Activated naive CD4-positive, alpha-beta T cell treated with anti-CD3 and anti-CD28 coated beads, Interleukin-2, amount 10 ng/mL, durations not matched to agents 5 hours and 36 hours (primary cell): Measurements from ENCODE around the gene SETD6. TPM values are rescaled to one million over a fixed set of nuclear protein-coding genes. Genes with fewer than 3 reads are reported as not detected.

Source experiments
- total RNA-seq, 2 experiments: library from RNA; stranded (reverse); gene quantifications; one replicate each; pipeline ENCODE4 v1.2.3, GENCODE V29; 2021

Gene SETD6, protein sequence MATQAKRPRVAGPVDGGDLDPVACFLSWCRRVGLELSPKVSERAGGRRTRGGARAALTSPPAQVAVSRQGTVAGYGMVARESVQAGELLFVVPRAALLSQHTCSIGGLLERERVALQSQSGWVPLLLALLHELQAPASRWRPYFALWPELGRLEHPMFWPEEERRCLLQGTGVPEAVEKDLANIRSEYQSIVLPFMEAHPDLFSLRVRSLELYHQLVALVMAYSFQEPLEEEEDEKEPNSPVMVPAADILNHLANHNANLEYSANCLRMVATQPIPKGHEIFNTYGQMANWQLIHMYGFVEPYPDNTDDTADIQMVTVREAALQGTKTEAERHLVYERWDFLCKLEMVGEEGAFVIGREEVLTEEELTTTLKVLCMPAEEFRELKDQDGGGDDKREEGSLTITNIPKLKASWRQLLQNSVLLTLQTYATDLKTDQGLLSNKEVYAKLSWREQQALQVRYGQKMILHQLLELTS
- total RNA-seq, result 10 to 100 TPM; 16.4 to 17.7 TPM

DNA sequence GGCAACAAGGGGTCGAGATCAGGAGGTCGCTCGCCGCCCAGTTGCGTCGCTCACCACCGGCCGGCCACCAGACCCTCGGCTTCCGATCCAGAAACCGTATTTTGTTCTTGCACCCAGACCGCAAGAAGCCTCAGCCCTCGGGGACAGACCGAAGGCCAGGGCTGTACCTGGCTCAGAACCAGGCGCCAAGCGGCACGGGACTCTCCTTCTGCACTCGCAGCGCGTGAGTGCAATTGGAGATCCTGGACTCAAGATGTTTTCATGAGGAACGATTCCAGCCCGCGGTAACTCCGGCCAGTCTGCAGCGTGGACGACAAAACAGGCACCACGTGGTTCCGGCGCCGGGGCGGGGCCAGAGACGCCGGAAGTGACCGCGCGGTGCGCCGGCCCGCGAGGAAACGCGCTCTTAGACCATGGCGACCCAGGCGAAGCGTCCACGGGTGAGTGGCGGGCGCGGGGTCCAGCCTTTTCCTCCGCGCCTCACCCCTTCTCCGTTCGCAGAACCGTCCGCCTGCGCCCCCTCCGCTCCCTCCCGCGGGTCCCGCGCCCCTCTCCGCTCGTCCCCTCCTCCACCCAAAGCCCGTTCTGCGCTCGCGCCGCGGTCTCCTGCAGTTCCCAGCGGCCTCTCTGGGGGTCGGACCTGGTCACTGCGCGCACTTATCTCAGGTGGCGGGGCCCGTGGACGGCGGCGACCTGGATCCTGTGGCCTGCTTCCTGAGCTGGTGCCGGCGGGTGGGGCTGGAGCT lies at the start of gene SETD6:
TSS of gene SETD6 (plus strand) at position 393 of the 746 bp plus-strand sequence. CDS start at position 414, 21 bp downstream.

DNA sequence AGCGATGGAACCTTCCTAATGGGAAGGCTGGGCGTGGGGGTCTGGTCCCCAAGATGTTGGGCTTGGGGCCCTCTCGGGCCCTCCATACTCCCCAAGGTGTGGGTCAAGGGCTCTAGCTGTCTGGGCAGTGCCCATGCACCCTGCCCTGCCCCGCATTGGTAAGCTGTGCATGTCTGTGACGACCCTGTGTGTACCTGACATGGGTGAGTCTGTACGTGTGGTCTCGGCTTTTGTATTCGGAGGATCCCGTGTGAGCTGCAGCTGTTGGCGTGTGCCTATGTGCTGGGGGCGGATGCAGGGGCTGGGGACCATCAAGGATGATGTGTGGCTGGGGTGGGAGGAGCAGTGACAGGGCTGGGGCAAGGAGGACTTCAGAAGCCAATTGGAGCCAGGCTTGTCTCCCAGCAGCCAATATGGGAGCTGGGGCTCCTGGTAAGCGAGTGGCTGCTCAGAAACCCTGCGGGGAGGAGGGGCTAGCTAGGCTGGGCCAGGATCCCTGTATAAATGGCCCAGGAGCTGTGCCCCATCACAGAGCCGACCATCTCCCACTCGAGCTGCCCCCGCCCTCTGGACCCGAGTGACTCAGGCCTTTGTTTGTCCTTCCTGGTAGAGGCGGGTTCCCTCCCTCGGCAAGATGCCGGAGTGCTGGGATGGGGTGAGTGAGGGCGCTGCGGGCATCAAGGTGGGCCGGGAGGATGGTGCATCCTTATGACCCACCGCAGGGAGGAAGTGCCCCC lies 15.5 kb upstream of the SETD6 start, which contains the start of gene NDRG4:
TSS of gene NDRG4 (plus strand) at position 529 of the 737 bp plus-strand sequence. CDS start at position 635, 106 bp downstream.

Other genes with a start within 250 kb of the SETD6 start
- not detected for gene PRSS54, start 220.5 kb upstream of the SETD6 start, total RNA-seq
- gene GINS3, start 123.0 kb upstream of the SETD6 start, total RNA-seq, result 10 to 100 TPM; 11.8 to 13.3 TPM
- under 1 TPM; 0.24 to 0.91 TPM for gene NDRG4, start 15.4 kb upstream of the SETD6 start, total RNA-seq
- 100 to 1,000 TPM; 204 to 207 TPM for gene CNOT1, start 114.3 kb downstream of the SETD6 start, total RNA-seq
- 10 to 100 TPM; 13.5 to 15.0 TPM for gene SLC38A7, start 169.3 kb downstream of the SETD6 start, total RNA-seq
- gene GOT2, start 218.8 kb downstream of the SETD6 start, total RNA-seq, result 10 to 100 TPM; 65.4 to 69.0 TPM